AG09309 (cell line): ENCODE measurements around the gene IMPG2.

Source experiments
- DNase-seq: peaks from one replicate; pipeline ENCODE4 v3.0.0-alpha.2; 2010; ENCODE audit warnings: low read depth
- H3K4me3 ChIP-seq: 2 replicates; pipeline ENCODE4 v1.5.1; 2011; ENCODE audit warnings: mild to moderate bottlenecking, low read depth, low read length, moderate library complexity; ENCODE audit not compliant: control insufficient read depth
- CTCF ChIP-seq: IDR thresholded peaks from 2 replicates; pipeline ENCODE4 v1.5.1; 2011; ENCODE audit warnings: mild to moderate bottlenecking, low read depth, low read length, inconsistent platforms; ENCODE audit not compliant: insufficient read depth, control insufficient read depth; ENCODE audit errors: missing control alignments

Gene IMPG2

GRCh38 chr3:101251441-101251840 lies 68.9 kb downstream of the IMPG2 start:
- H3K4me3 ChIP-seq: no peak overlapping the region
- DNase-seq: no peak
- TF ChIP-seq CTCF: no peak

- no peak for TF ChIP-seq CTCF
- DNase-seq: no peak
- H3K4me3 ChIP-seq: no peak overlapping the region
These were observed 70.9 kb downstream of the IMPG2 start for GRCh38 chr3:101249522-101249921.

DNA sequence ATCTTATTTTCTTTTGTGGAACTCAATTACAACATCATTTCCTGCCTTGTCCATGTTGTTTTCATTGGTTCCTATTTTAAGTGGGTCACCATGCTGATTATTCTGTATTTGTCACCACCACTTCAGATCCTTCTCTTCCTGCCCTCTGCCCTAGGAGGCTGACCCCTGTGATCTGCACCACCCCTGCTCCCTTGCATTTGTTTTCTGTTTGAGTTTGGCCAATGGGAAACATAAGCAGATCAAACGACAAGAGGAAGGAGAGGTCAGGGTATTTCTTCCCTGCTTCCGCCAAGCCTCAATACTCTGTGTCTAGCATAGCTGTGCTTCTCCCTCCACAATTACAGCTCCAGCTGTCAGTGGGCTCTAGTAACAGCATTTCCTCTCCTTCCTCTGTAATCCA lies 71.6 kb downstream of the IMPG2 start:
- no peak for DNase-seq
- no peak overlapping the region for H3K4me3 ChIP-seq
- no peak for TF ChIP-seq CTCF

- H3K4me3 ChIP-seq: no peak overlapping the region
- DNase-seq: no peak
- no peak for TF ChIP-seq CTCF
These were observed 76.2 kb downstream of the IMPG2 start for GRCh38 chr3:101244212-101244575.

GRCh38 chr3:101243285-101244211 lies 76.8 kb downstream of the IMPG2 start:
- no peak overlapping the region for H3K4me3 ChIP-seq
- DNase-seq: peak; percentile 42
- no peak for TF ChIP-seq CTCF

DNA sequence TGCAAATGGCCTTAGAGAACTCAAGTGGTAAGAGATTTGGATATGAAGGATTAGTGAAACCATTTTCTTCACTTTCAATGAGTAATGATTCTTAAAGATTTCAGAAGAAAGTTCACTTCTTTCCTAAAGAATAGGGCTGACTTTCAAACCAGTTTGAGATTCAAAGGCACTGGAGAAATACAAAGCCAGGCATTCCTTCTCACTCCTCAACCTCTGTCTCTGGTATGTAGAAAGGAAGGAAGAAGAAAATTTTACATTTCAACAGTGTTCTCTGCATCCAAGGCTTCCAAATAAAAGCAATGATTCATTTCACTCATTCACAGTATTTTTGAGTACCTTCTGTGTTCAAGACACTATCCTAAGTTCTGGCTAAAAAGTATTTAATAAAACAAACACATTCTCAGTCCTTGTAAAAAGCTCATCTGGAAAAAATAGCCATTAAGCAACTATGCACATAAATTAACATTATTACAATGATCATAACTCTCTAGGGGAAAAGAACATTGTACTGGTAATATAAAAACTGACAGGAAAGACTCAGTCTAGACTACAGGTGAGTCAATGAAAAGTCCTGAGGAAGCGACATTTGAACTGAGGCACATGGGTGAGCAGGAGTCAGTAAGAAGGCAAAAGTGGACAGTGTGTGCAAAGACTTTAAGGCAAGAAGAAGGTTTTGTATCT lies 79.5 kb downstream of the IMPG2 start:
- H3K4me3 ChIP-seq: no peak overlapping the region
- TF ChIP-seq CTCF: no peak
- DNase-seq: no peak
